Measurements from ENCODE around the gene GNG7.

DNA sequence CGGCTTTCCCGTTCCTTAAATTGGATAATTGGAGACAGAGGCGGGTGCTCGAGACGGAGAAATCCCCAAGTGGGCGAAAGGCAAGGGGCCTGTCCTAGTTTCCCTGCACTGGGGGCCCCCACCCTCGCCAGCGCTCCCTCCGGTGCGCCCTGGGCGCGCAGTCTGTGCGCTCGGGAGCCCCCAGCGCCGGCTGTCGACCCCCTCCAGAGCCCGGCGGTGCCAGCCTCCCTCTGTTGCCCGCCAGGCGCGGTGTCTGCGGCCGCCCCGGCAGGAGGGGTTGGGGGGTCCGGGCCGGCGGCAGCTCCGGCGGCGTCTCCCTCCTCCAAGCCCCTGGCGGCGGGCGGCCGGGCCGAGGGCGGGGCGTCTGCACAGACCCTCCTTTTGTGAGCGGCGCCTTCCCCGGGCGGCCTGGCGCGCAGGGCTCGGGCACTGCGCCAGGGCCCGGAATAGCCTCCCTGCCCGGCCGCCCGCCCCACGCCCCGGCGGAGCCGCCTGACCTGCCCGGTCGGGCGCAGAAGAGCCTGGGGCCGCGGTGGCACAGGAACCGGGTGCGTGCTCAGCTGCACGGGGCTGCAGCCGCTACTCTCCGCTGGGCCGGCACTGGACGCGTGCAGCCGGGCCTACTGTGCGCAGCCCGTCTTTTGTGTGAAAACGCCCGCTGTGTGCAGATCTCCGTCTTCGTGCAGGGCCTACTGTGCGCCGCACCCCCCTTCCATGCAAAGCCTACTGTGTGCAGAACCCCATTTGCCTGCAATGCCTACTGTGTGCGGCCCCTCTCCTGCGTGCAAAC lies 213.4 kb downstream of the GNG7 start:
- TF ChIP-seq POLR2A (IDR thresholded peaks at IDR 0.05): no peak
- TF ChIP-seq, protein P1, sequence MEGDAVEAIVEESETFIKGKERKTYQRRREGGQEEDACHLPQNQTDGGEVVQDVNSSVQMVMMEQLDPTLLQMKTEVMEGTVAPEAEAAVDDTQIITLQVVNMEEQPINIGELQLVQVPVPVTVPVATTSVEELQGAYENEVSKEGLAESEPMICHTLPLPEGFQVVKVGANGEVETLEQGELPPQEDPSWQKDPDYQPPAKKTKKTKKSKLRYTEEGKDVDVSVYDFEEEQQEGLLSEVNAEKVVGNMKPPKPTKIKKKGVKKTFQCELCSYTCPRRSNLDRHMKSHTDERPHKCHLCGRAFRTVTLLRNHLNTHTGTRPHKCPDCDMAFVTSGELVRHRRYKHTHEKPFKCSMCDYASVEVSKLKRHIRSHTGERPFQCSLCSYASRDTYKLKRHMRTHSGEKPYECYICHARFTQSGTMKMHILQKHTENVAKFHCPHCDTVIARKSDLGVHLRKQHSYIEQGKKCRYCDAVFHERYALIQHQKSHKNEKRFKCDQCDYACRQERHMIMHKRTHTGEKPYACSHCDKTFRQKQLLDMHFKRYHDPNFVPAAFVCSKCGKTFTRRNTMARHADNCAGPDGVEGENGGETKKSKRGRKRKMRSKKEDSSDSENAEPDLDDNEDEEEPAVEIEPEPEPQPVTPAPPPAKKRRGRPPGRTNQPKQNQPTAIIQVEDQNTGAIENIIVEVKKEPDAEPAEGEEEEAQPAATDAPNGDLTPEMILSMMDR (IDR thresholded peaks at IDR 0.05): no peak

Measured in adrenal gland (tissue), 5 donors.